ENCODE measurements around the gene NHERF1.

Gene NHERF1

GRCh38 chr17:74815067-74815466 is 66.6 kb downstream of the NHERF1 start:
- DNase-seq, result no peak

GRCh38 chr17:74815550-74816370 is 67.3 kb downstream of the NHERF1 start:
- DNase-seq, result no peak

- DNase-seq, result no peak
Measured at GRCh38 chr17:74816905-74817620, 68.6 kb downstream of the NHERF1 start.

- DNase-seq, result no peak
Measured at GRCh38 chr17:74818291-74818938, 70.0 kb downstream of the NHERF1 start.
